ENCODE measurements around the gene CCDC81.

DNA sequence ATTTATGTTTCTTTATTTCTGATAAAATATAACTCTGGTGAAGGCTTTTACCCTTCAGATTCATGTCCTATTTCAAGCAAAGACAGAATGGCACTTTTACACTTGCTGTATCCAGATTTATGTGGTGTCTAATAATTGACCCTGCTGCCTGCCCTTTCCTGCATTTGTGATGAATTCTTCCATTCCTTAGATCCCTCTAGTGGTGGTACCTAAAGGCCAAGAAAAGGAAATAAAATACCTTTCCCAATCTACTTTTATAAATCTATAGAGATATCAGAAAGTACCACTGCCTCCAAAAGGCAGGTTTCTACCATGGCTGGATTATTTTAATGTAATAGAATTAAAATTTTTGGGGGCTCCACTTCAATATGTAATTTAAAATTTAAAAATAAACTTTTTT lies 34.2 kb downstream of the CCDC81 start:
- TF ChIP-seq, protein P1, sequence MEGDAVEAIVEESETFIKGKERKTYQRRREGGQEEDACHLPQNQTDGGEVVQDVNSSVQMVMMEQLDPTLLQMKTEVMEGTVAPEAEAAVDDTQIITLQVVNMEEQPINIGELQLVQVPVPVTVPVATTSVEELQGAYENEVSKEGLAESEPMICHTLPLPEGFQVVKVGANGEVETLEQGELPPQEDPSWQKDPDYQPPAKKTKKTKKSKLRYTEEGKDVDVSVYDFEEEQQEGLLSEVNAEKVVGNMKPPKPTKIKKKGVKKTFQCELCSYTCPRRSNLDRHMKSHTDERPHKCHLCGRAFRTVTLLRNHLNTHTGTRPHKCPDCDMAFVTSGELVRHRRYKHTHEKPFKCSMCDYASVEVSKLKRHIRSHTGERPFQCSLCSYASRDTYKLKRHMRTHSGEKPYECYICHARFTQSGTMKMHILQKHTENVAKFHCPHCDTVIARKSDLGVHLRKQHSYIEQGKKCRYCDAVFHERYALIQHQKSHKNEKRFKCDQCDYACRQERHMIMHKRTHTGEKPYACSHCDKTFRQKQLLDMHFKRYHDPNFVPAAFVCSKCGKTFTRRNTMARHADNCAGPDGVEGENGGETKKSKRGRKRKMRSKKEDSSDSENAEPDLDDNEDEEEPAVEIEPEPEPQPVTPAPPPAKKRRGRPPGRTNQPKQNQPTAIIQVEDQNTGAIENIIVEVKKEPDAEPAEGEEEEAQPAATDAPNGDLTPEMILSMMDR (IDR thresholded peaks at IDR 0.05; ENCODE audit: low read depth, low read length): no peak
- TF ChIP-seq EZH2phosphoT487 (IDR thresholded peaks at IDR 0.05; ENCODE audit: low read depth): no peak

All from OCI-LY3 (cell line).